RPMI8226 (cell line): ENCODE data around the gene UBE2B.
"Not testable (repeated sequence)": the region's sequence is repeated elsewhere in the genome, so short reads cannot be mapped to it uniquely, and the experiment has no call there.

Source experiments
- DNase-seq: peaks from one replicate; pipeline ENCODE4 v3.0.0-alpha.2; 2015

UBE2B gene

DNA sequence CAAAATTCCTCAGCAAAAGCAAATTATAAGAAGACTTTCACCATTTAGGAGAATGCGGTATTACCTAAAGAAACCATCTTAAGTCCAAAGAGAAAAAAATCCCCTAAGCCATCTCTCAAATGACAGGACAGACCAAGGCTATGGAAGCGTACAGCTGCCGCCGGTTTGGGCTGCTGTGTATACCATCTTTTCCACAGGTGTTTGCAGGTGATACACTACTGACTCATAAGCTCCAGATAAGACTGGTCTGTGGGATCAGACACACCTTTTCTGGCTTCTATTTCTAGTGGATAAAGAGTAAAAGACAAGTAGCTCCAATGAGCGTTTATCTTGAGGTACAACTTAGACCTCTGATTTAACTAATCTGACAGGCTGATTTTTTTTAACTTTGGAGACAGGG, 32.6 kb downstream of the UBE2B start:
- no peak for DNase-seq

DNA sequence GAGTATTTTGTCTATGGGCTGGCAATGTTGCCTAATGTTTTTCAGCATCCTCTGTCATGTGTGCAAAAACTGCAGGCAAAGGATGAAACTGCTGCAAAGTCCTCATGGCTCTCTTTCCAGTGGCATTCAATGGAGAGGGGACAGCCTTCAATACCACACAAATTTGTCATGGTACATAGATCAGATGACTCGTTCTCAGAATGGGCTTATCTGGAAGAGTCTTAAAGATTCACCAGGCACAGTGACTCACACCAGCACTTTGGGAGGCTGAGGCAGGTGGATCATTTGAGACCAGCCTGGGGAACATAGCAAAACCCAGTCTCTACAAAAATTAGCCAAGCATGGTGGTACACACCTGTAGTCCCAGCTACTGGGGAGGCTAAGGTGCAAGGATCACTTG, 35.0 kb downstream of the UBE2B start:
- DNase-seq = no peak

DNA sequence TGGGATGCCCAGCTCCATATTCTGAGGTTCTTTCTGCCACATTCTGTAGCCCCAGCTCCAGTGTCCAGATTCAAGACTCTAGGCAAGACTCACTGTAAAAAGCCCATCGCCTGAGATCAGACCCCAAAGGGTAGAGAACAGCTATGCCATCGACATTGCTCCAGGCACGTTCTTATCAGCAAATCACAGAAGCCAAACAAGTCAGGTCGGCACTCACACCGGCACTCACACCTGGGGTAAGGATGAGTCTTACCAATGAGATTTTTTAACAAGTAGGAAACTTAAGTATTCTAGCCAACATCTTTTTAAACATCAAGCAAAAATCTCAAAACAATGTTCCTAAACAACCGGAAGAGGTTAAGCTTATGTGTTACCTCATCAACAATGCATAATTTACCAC, 38.0 kb downstream of the UBE2B start:
- no peak for DNase-seq

DNA sequence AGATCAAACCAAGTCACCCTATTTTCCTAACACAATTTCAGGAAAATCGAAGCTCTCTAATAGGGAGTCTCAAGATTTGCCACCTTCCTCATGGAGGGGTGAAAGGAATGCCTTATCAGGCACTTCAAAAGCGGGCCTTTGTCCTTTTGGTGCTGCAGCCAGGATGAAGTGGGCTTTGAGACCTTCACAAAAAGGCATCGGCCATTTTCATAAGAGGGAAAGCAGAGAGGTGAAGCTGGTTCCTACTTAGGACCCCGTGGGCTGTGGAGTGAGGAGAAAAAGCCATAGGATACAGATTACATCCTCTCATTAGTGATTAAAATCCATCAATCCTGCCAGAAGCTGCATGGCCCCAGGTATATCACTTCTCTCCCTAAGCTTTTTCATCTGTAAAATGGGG, 39.5 kb downstream of the UBE2B start:
- DNase-seq = no peak

DNA sequence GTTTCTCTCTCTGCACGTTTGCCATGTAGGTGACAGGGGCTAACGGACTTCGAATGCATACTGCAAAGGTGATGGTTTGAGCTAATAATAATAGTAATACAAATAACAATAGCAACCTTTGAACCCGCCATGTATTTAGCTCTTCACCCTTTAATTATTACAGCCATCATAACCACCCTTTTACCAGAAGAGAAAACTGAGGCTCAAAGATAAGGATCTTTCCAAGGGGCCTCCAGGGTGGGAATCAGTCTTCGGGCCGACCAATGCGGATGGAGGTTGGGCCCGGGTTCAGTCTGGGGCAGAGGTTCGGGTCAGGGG, 39.8 kb downstream of the UBE2B start:
- no peak for DNase-seq

DNA sequence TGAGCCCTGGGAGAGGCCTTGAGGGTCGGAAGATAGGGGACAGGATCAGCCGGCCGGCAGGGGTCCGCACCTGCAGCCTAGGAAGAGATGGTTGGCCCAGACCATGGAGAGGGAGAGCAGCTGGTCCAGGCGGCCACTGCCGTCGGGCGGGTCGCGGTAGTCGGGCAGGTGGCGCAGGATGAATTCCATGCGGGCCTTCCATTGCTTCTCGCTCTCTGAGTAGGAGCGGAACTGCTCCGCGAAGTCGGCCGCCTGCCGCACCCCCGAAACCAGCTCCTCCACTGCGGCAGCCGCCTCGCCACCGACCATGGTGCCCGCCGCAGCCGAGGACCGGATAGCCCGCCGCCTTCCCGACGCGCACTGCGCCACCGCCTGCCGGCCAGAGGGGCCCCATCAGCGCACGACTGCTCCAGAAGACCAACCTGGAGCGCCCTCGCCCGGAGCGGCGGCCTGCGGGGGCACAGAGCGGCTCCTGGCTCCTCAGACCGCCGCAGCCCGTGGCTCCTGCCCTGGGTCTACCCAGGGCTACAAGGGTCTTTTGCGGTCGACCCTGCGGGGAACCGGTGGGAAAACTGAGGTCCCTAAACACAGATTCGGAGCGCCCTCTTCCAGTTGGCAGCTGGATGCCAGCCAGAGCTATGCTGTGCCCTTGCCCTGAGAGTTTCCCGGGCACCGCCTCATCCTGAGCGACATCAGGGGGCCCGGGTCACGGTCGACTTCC, 40.3 kb downstream of the UBE2B start, which contains the start of gene CDKN2AIPNL:
Gene CDKN2AIPNL (minus strand): TSS at position 336 of the 721 bp plus-strand sequence. CDS start 27 bp downstream, at position 309.
- peak; percentile 92 for DNase-seq

DNA sequence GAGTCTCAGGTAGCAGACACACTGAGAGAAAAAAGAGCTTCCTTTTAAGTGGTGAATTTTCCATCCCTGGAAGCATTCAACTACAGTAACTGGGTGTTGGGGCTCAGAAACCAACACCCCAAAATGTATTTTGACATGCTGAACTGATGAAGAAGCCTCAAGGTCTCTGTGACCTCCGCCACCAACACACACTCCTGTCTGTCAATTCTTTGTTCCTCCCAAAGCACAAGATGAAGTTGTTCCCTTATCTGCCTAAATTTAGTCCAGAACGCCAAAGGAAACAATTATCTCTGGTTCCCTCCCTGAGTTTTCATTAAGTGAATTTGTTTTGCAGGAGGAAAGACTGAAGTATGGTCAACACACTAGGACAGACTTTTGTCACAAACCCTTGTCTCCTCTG, 41.7 kb downstream of the UBE2B start:
- DNase-seq = no peak

DNA sequence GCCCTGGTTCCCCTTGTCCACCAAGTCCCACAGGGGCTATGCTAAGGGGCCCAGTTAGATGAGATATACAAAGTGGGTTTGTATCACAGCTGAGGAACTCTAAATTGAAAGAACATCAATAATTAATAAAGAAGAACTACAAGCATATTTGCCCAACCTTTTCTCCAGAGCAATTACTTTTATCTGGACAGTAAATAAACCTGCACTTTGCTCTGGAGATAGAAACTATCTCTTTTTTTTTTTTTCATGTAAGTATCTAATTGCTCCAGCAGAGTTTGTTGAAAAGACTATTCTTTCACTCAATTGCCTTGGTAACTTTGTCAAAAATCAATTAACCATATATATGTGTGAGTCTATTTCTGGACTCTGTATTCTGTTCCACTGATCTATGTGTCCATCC, 46.3 kb downstream of the UBE2B start:
- DNase-seq = no peak

DNA sequence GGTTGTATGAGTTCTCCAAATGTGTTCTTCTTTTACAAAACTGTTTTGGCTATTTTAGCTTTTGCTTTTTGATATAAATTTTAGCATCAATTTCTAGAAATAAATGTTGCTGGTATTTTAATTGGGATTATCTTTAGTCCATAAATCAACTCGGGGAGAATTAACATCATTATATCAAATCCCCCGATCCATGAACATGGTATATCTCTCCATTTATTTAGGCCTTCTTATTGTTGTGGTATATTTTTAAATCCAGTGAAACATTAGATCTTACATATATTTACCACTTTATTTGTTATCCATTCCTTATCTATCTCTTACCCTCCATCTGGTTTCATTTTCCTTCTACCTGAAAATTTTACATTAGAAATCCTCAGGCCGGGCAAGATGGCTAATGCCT, 47.6 kb downstream of the UBE2B start:
- DNase-seq = no peak

DNA sequence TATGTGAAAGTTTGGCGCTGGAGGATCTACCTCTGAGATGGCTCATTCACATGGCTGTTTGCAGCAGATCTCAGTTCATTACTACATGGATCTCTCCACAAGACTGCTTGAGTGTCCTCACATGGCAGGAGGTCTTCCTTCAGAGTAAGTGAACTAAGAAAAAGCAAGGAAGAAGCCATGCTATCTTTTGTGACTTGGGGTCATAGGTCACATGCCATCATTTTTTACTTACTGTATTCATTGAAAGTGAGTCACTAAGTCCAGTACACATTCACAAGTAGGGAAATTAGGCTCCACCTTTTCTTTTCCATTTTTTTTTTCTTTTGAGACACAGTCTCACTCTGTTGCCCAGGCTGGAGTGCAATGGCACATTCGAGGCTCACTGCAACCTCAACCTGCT, 49.0 kb downstream of the UBE2B start:
- DNase-seq = no peak

DNA sequence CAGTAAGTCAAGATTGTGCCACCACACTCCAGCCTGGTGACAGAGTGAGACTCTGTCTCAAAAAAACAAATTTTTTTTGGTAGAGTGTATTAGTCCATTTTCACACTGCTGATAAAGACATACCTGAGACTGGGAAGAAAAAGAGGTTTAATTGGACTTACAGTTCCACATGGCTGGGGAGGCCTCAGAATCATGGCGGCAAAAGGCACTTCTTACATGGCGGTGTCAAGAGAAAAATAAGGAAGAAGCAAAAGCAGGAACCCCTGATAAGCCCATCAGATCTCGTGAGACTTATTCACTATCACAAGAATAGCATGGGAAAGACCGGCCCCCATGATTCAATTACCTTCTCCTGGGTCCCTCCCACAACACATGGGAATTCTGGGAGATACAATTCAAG, 49.7 kb downstream of the UBE2B start:
- DNase-seq = not testable (repeated sequence)

DNA sequence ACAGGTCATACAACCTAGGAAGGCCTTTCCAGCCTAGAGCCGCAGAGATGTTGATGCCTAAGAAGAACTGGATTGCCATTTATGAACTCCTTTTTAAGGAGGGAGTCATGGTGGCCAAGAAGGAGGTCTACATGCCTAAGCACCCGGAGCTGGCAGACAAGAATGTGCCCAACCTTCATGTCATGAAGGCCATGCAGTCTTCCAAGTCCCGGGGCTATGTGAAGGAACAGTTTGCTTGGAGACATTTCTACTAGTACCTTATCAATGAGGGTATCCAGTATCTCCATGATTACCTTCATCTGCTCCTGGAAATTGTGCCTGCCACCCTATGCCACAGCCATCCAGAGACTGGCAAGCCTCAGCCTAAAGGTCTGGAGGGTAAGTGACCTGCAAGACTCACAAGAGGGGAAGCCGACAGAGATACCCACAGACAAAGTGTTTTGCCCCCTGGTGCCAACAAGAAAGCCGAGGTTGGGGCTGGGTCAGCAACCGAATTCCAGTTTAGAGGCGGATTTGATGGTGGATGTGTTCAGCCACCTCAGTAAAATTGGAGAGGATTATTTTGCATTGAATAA, 51.5 kb downstream of the UBE2B start:
- DNase-seq = no peak

DNA sequence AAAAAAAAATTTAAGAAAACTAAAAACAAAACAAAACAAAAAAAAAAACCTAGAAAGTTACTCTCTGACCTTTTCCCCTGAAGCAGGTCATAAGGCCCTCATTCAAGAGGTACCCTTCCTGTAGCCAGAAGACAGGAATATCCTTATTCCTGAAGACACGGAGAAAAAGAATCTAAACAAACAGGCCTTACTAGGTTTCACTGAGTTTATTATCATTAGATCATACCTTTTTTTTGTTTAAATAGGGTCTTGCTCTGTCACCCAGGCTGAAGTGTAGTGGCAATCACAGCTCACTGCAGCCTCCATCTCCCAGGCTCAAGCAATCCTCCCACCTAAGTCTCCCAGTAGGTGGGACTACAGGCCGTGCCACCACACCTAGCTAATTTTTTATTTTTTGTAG, 52.0 kb downstream of the UBE2B start:
- no peak for DNase-seq

DNA sequence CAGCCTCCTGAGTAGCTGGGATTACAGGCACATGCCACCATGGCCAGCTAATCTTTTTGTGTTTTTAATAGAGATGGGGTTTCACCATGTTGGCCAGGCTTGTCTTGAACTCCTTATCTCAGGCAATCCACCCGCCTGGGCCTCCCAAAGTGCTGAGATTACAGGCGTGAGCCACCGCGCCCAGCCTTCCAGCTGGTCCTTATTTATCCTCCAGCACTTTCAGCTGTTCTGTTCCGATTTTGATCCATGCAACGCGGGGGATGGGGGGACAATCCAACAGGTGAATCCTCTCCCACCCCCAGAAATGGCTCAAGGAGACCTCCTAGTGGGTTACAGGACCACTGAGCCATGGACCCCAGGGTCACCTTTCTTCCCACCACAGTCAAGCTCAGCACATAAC, 55.0 kb downstream of the UBE2B start:
- DNase-seq = no peak

DNA sequence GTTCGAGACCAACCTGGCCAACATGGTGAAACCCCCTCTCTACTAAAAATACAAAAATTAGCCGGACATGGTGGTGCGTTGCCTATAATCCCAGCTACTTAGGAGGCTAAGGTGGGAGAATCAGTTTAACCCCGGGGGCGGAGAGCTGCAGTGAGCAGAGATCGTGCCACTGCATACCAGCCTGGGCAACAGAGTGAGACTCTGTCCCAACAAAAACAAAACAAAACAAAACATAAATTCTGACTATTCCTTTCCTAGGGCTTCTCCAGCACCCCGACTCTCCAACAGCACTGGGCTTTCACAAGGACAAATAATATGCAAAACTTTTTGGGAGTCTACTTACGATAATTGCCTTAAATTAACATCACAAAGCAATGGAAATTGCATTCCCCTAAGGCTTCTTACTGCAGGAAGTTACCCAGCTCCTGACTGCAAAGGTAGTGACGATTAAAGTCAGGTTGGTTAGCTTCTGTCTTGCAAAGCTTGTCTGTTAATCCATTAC, 56.2 kb downstream of the UBE2B start:
- no peak for DNase-seq

DNA sequence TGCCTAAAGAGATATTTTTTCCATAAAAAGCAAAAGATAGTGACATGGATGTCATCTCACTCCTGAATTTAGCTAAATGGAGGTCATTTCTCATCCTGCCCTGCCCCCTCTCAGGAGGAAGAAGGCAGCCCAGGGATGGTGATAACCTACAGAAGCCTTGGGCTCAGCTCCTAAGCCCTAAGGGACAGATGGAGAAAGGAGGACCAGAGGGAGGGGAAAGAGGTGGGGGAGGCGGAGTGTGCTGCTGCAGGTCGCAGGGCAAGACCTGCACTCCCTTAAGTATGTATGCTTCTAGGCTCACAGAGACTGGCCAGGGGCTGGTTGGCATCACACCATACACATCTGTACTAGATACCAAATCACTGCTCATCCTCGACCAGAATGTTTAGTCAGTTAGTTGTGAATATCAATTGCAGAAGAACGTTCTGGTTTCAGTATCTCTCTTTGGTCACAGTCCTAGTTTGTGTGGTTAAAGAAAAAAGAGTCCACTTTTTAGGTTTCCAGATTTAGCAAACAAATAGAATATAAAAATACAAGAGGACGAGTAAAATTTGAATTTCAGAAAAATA, 58.7 kb downstream of the UBE2B start:
- peak; percentile 15 for DNase-seq

DNA sequence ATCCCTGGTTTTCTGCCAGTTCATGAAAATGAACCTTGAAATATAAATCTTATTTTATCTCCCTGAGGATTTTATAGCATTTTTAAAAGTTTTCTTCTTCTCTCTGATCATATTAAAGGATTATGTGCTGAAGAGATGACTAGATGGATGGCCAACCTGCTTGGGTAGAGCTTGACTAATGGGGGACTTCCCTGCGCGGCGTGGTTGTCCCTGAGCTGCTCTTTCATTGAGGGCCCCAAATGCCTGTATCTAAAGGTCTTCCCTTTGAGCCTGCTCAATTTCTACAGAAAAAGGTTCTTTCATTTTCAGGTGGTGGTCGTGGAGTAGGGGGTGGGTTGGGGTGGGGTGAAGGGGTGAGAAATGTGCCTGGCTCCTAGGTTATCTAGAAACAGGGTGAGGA, 60.8 kb downstream of the UBE2B start:
- no peak for DNase-seq

DNA sequence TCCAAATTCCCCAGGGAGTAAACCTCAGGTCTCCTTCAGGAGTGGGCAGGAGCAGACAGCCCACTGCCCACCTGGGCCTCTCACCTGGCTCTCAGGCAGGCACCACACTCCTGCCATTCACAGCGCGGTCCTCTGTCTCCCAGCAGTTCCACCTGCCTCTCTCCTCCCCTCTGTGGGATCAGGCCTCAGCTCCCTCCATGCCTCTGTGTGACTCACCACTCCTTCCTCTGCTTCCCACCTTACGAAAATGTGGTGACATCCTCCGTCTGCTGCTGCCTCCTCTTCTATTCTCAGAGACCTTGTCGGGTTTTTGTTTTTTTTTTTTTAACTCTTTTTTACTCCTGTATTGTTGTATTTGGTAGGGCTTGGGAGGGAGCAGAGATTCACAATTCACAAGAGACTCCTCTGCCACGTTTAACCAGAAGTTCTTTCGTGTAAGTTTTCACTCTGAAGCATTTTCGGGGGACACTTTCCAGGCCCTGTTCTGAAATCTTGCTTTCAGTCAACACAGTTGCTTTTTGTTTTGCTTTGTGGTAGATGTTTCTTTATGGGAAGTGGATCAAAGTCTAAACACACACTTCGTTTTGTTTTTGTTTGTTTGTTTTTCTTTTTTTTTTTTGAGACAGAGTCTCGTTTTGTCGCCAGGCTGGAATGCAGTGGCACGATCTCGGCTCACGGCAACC, 61.4 kb downstream of the UBE2B start:
- no peak for DNase-seq

DNA sequence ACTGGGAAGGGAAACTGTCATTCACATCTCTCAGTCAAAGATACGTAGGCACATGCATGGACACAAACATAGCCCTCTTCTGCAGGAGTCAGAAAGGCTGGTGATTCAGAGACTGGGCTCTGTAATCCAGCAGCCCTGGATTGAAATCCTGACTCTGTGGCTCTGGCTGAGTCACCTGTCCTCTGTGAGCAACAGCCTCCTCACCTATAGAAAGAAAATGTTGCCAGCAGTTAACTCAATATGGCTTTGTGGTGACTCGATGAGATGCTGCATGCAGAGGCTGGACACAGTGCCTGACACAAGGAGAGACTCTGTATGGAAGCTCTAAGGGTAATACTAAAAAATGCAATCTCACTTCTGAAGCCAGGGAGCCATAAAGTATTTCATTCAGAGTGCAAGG, 64.2 kb downstream of the UBE2B start:
- DNase-seq = peak; percentile 26

DNA sequence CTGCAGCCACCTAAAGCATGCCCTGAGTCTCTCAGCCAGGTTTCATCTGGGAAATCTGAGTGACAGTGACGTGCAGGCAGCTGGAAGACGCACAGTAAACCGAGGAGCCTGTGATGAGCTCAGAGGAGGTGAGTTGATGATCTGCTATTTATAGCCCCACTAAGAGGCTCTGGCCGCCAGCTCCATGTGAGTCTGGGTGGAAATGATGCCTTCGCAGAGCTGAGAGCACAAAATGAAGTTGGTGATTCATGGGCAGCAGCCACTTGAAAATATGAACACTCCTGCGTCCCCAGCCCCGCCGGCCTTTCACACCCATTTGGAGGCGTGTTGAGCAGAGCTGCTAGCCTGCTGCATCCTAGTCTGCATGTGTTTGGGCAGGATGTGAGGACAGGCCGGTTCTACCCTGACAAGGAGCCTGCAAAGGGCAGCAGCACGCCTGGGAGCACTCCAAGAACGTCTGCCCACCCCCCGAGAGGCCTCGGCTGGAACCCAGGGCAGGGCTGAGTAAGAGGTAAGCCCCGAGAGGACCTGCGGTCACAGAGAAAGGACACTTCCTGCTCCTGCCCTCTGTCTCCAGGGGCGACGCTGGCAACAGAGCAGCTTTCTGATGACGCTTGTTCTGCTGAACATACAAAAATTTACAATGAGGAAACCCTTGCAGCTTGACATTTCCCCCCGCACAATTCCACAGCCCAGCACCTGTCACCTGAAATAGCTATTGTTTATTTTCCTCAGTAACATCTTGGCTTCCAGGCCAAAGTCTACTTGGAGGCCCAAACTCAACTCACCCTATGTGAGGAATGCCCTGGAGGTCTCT, 65.4 kb downstream of the UBE2B start:
- peak; percentile 97 for DNase-seq

DNA sequence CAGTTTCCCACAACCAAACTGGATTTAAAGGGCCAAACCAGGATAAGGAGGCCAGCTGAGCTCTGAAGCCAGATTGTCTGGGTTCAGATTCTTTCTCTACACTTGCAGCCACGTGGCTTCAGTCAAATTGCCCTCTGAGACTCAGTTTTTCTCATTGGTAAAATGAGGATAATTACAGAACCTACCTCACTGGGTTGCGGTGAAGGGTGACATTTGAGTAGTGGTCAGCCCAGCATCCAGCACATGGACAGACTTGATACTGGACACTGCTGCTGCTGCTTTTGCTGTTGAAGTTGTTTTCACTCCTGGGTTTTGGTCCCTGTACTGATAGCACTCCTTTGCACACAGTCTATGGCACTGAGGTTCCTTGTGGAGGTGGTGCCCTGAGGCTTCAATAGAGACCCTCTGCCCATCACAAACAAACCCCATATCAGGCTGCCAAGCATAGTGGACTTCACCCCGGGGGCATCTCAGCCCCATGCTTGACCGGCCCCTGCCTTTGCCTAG, 66.0 kb downstream of the UBE2B start:
- no peak for DNase-seq

DNA sequence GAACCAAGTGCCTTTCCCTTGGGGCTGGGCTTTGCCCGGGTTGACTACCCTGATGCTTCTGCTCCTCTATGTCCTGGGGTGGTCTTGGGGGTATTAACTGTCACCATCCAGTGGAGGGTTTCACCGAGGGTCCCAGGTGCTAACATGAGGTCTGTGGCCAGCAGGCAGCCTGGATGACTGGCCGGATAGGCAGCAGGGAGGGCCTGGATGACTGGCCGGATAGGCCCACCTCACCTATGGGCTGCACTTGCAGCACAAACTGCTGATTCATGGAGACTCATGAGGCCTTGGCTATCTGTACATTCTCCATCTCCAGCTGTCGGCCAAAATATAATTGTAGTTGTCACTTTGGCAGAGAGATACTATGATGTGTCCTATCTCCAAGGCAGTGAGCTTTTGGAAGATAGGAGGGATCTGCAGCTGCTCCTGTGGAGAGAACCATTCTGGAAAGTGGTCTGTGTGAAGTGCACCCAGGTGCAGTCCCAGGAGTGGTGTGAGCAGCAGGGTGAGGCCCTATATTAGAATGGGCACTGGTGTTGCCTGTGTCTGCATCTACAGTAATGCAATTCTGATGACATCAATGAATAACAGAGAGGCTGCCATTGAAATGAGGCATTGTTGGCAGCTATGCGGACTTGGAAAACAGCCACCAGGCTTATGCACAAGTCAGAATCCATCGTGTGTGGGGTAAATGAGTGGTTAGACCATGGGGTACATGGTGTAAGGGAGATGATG, 66.6 kb downstream of the UBE2B start:
- DNase-seq = peak; percentile 45
